Esophagus squamous epithelium (tissue), 5 donors: Measurements from ENCODE around the gene NR2F1-AS1. TPM values are rescaled to one million over a fixed set of nuclear protein-coding genes. Genes with fewer than 3 reads are reported as not detected.

Experiments used
- DNase-seq: peaks from one replicate; lab custom pipeline; 2025; lab: John Stamatoyannopoulos, UW
- H3K27ac ChIP-seq, 4 donors: fragments of 200-600 bp; sonication (generic); one replicate each; pipeline ENCODE4 v1.5.1; 2016 to 2019; ENCODE audit warnings: mild to moderate bottlenecking in 1 of 4
- H3K27me3 ChIP-seq, 4 donors: fragments of 200-600 bp; sonication (generic); 1 replicate in 3 of 4; 2 replicates in 1 of 4; pipeline versions ENCODE4 v1.5.1 to v1.6.0; 2017 to 2021; ENCODE audit warnings: antibody characterized with exemption in 1 of 4
- H3K36me3 ChIP-seq, 3 donors: fragments of 200-600 bp; sonication (generic); one replicate each; pipeline ENCODE4 v1.5.1; 2016 to 2019
- H3K4me1 ChIP-seq, 3 donors: fragments of 200-600 bp; sonication (generic); one replicate each; pipeline ENCODE4 v1.5.1; 2017 to 2019
- H3K4me3 ChIP-seq, 4 donors: fragments of 200-600 bp; sonication (generic); 1 replicate in 3 of 4; 2 replicates in 1 of 4; pipeline ENCODE4 v1.5.1; 2016 to 2019; ENCODE audit warnings: mild to moderate bottlenecking in 2 of 4, moderate library complexity in 1 of 4
- H3K9me3 ChIP-seq, 3 donors: fragments of 200-600 bp; sonication (generic); one replicate each; pipeline ENCODE4 v1.5.1; 2016 to 2019
- CTCF ChIP-seq, 6 experiments: fragments of 450-650 bp in 4 of 6; fragments of 200-600 bp in 2 of 6; sonication (generic) in 2 of 6; IDR thresholded peaks; one replicate each; pipeline ENCODE4 v1.5.1; 2016 to 2019; ENCODE audit warnings: antibody characterized with exemption in 6 of 6, mild to moderate bottlenecking in 4 of 6, moderate library complexity in 4 of 6
- POLR2A ChIP-seq, 4 donors: fragments of 450-650 bp; IDR thresholded peaks; one replicate each; pipeline ENCODE4 v1.6.1; 2017; ENCODE audit warnings: antibody characterized with exemption in 4 of 4, mild to moderate bottlenecking in 4 of 4, moderate library complexity in 3 of 4
- WGBS, 2 donors: methylation state at CpG; one replicate each; pipeline ENCODE4 v1.1.5; 2018; 5-methylcytosine and 5-hydroxymethylcytosine counted together
- intact Hi-C: fragments of 100-400 bp; cut with DNase I; formaldehyde crosslinking; loops from one replicate; pipeline ENCODE4 v1.15.0; 2022
- total RNA-seq, 4 donors: library from RNA; depleted of rRNA; stranded (reverse); fragments of >200 nt; gene quantifications; one replicate each; pipeline ENCODE4 v1.1.0, GENCODE V29; 2016
- donor health status: DM: yes; HTN: yes; CAD: no.

Gene NR2F1-AS1
- total RNA-seq, 4 donors from 2014 or later, result 0.49 to 11.3 (median 1.5) TPM

- Histone ChIP-seq H3K4me1 (peaks cover 0 to 5% (median 3%) of the 10 kb centered on the region in 3 donors), H3K4me3 (no peak overlapping the region), H3K27me3 (no peaks in the 10 kb centered on the region), H3K36me3 (no peaks in the 10 kb centered on the region), H3K27ac (no peak overlapping the region), H3K9me3 (no peaks in the 10 kb centered on the region)
- no peak for DNase-seq
- WGBS, 2 donors, result 82 to 85% methylated on average over 7 of the region's 9 CpGs
- intact Hi-C loops, result no loop called here
- no peak for TF ChIP-seq CTCF (IDR thresholded peaks at IDR 0.05)
- TF ChIP-seq POLR2A (IDR thresholded peaks at IDR 0.05), result no peak
Observed at GRCh38 chr5:93421987-93422401, 159.0 kb downstream of the NR2F1-AS1 start.

GRCh38 chr5:93421468-93421867 lies 159.6 kb downstream of the NR2F1-AS1 start:
- H3K4me3 ChIP-seq, result no peak overlapping the region
- no peaks in the 10 kb centered on the region for H3K36me3 ChIP-seq
- H3K9me3 ChIP-seq, result no peaks in the 10 kb centered on the region
- intact Hi-C loops, result no loop called here
- TF ChIP-seq CTCF (IDR thresholded peaks at IDR 0.05) (no peak), POLR2A (IDR thresholded peaks at IDR 0.05) (no peak)
- peaks cover 0 to 5% (median 1%) of the 10 kb centered on the region in 3 donors for H3K4me1 ChIP-seq
- DNase-seq, result no peak
- H3K27ac ChIP-seq, result no peak overlapping the region
- WGBS, 2 donors, result 80 to 82% methylated on average over 4 to 5 of the region's 6 CpGs
- no peaks in the 10 kb centered on the region for H3K27me3 ChIP-seq

GRCh38 chr5:93417490-93417889 lies 163.5 kb downstream of the NR2F1-AS1 start:
- H3K4me3 ChIP-seq, result no peak overlapping the region
- TF ChIP-seq CTCF (IDR thresholded peaks at IDR 0.05) (no peak), POLR2A (IDR thresholded peaks at IDR 0.05) (no peak)
- no peak overlapping the region for H3K27ac ChIP-seq
- intact Hi-C loops, result no loop called here
- no peaks in the 10 kb centered on the region for H3K36me3 ChIP-seq
- no peaks in the 10 kb centered on the region for H3K27me3 ChIP-seq
- H3K9me3 ChIP-seq, result no peaks in the 10 kb centered on the region
- 77 to 97% methylated on average over 3 of the region's 3 CpGs for WGBS, 2 donors
- no peak for DNase-seq
- no peaks in the 10 kb centered on the region for H3K4me1 ChIP-seq

- no peak for DNase-seq
- WGBS, 2 donors, result 70 to 73% methylated on average over 1 of the region's 1 CpG
- no peaks in the 10 kb centered on the region for H3K4me1 ChIP-seq
- no peaks in the 10 kb centered on the region for H3K36me3 ChIP-seq
- TF ChIP-seq POLR2A (IDR thresholded peaks at IDR 0.05) (no peak), CTCF (IDR thresholded peaks at IDR 0.05) (no peak)
- no peak overlapping the region for H3K4me3 ChIP-seq
- no peaks in the 10 kb centered on the region for H3K9me3 ChIP-seq
- intact Hi-C loops, result no loop called here
- no peaks in the 10 kb centered on the region for H3K27me3 ChIP-seq
- H3K27ac ChIP-seq, result no peak overlapping the region
Observed at GRCh38 chr5:93415819-93416218, 165.2 kb downstream of the NR2F1-AS1 start.

- no peak for TF ChIP-seq POLR2A (IDR thresholded peaks at IDR 0.05)
- no peak for TF ChIP-seq CTCF (IDR thresholded peaks at IDR 0.05)
- Histone ChIP-seq H3K36me3 (no peaks in the 10 kb centered on the region), H3K27ac (no peak overlapping the region), H3K9me3 (no peaks in the 10 kb centered on the region), H3K27me3 (no peaks in the 10 kb centered on the region), H3K4me3 (no peak overlapping the region), H3K4me1 (no peaks in the 10 kb centered on the region)
- WGBS, 2 donors, result 52 to 83% methylated on average over 2 of the region's 3 CpGs
- intact Hi-C loops, result no loop called here
- no peak for DNase-seq
Observed at GRCh38 chr5:93411716-93412115, 169.3 kb downstream of the NR2F1-AS1 start.
